HG03097 (cell line): ENCODE data around the gene GLI3.

Experiments
- ATAC-seq: cut with Tn5 transposase; IDR thresholded peaks from one replicate; pipeline ENCODE4 v1.9.1; 2021; ENCODE audit not compliant: unreplicated experiment, low FRiP score

Gene GLI3

DNA sequence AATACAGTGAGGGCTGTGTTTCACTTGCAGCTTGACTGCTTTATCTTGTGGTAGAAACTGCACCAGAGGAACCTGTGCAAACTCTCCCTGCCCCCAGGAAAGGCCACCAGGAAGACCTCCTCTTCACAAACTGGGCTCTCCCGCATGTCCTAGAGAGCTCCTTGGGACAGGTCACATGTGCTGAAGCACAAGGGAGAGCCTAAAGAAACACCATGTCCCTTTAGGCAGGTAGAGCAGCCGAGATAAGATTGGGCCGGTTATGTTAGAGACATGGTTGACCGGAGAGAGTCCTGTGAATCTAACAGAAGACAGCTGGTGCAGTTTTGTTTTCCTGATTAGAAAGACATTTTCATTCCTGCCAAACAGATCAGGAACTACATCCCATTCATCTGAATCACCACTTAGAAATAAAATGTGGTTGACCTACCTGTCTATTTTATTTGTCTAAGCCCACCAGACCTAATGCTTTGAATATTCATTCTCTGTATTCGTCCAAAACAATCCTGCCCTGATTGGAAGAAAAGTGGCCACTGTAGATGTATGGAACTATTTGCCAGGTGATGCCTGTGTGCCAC, 224.1 kb downstream of the GLI3 start:
- no peak for ATAC-seq

- ATAC-seq: no peak
Measured at GRCh38 chr7:42012313-42012712, 224.7 kb downstream of the GLI3 start.

- no peak for ATAC-seq
Measured at GRCh38 chr7:42011846-42012245, 225.2 kb downstream of the GLI3 start.

DNA sequence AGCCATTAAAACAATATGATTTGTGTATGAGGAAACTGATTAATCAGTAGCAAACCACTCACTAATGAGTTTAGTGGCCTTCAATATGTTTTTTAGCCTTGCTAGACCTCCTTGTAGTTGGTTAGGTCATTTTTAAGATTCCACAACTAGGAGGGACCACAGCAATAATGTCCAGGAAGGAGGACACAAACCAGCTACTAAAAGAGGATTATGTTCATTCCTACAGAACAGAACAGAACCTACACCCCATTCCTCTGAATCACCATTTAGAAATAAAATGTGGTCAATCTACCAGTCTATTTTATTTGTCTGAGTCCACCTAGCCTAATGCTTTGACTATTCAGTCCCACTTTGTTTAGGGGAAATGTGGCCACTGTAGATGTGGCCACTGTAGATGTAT, 226.3 kb downstream of the GLI3 start:
- no peak for ATAC-seq

- ATAC-seq: no peak
Measured at GRCh38 chr7:42006801-42007513, 230.1 kb downstream of the GLI3 start.

- no peak for ATAC-seq
Measured at GRCh38 chr7:42002654-42003053, 234.4 kb downstream of the GLI3 start.

- no peak for ATAC-seq
Measured at GRCh38 chr7:41999736-42000283, 237.2 kb downstream of the GLI3 start.

DNA sequence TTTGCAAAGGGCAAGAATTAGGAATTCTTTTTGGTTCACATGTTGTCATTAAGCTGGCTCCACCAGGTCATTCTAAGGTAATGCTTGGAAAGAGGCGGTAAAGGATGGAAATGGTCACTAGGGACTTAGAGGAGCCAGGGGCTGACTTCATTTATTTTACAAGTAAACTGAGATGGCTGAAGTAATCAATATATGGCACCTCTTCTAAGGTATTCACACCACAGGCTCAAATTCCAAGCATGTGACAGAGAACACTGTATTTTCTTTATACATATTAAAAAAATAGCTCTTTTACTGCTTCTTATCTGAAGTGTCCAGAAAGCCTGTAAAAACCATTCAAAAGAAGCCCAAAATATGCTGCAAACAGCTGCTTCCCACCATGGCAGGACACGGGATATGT, 239.0 kb downstream of the GLI3 start:
- ATAC-seq: no peak

DNA sequence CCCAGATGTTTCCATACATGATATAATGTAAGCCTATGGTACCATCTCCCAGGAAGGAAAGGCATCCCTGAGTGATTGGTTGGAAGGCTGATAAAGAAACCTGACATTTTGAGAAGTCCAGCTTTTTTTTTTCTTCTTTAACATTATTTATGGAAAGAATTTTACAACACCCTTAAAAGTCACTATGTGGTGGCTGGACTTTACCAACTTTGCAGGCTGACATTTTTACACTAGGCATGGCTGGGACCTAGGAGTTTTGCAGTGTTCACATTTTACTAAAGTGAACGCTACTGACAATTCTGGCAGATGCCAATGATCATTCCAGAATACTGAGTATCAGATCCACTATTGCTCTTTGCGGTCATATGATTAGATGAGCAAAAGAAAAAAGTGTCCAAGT, 239.9 kb downstream of the GLI3 start:
- no peak for ATAC-seq

GRCh38 chr7:41996381-41997035, 240.5 kb downstream of the GLI3 start:
- no peak for ATAC-seq

- no peak for ATAC-seq
Measured at GRCh38 chr7:41995632-41996271, 241.3 kb downstream of the GLI3 start.

DNA sequence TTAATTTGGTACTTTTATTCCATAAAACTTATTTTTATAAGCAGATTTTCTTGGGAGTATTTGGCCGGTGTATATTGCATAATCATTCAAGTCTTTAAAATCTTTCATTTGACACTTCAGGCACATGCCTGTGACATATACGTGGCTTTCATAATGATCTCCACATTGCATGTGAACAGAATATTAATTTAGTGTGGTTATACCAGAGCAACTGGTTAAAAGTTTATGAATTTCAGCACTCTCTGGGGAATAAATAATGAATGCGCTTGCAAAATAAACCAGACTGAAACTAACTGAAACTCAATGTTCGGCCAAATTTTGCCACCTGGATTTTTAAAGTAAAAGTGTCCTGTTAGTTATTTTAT, 242.3 kb downstream of the GLI3 start:
- no peak for ATAC-seq

- ATAC-seq: no peak
Measured at GRCh38 chr7:41994036-41994745, 242.8 kb downstream of the GLI3 start.

DNA sequence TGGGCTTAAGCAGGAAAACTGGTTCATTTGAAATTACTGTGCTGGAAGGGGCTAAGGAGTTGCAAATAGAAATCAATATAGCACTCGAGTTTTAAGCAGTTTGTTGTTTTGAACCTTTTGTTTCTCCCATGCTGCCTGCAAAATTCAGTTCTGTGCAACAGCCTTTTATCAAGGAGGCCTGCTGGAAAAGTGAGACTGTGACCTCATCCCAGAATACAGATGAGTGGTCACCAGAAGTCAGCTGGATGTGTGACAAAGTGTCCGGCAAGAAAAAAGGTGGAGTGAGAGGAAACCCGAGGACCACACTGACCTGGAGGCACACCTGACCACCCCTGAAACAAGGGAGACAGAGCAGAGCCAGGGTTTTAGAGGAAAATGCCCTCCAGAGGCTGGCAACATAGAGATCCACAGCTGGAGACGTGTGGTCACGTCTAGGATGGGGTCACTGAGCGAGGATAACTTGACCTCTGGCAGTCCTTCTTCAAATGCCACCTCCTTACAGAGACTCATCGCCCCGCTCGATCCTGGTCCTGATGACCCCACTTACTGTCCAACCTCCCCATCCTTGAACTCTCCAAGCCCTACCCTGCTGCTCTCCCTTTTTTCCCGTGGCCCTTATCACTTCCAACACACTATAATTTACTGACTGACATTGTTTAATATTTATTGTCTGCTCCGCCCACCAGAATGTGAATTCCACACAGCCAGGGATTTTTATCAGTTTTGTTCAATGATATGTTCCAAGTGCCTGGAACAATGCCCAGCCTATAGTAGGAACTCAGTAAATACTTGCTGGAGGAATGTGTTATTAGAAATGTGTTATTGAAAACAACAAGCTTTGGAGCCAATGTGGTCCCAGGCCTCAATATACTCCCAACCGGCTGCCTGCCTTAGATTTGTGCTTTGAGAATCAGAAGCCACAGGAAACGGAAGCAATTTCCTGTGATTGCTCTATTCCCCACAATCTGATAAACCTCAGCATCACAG, 243.8 kb downstream of the GLI3 start:
- ATAC-seq: no peak

DNA sequence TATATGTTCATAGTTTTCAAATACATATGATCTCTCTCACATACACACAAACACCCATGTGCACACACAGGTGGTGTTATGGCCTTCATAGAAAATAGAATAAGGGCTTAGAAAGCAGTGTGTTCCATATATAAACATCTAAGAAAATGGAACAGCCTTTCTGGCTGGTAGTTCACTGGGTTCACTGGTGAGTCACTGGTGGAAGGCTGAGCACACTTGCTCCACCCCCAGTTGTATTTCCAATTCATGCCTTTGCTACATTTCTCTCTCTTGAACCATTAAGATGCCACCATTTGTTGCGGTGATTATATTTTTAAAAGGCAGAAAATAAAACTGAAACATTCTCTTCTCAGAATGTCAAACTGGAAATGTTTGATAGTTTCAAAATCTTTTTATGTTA, 252.1 kb downstream of the GLI3 start:
- ATAC-seq: no peak

- ATAC-seq: no peak
Measured at GRCh38 chr7:41981046-41982040, 255.7 kb downstream of the GLI3 start.

DNA sequence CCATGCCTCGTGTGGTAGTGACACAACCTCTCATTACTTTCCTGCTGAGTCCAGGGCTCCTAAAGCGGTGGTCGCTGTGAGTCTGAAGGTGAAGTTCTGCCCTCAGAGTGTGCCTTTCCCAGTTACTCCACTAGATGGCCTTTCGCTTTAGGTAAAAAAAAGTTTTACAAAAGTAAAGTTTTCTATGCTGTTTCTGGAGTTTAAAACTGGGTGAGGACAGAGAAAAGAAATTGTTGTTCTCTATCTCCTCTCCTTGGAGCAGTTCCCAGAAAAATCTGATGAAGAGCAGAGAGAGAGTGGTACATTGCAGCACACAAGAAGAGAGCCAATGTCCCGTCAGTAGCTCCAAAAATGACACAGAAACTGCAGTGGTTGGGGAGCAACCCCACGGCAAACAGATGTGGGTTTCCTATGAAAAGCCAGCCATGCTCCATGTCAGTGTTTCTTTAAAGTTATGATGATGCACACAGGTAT, 257.1 kb downstream of the GLI3 start:
- ATAC-seq: no peak

DNA sequence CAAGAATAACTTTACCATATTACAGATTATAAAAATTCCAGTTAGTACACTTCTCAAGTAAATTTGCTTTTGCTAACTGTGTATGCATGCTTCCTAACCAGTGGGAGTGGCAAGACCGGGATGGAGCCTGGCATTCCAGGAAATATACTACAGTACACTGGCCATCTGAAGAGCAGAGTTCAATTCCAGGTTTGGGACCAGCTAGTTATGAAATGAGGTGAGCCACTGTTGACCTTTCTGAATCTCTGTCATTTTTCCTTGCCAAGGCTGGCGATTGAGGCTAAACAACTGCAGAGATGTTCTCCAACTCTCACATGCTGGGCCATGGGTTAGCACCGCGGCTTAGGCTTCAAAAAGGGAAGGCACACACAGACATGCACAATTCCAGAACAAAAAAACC, 258.2 kb downstream of the GLI3 start:
- no peak for ATAC-seq
